Panc1 (cell line): ENCODE measurements around the gene PACSIN3. TPM values are rescaled to one million over a fixed set of nuclear protein-coding genes. Genes with fewer than 3 reads are reported as not detected.
"Not testable (repeated sequence)": the region's sequence is repeated elsewhere in the genome, so short reads cannot be mapped to it uniquely, and the experiment has no call there.

ENCODE experiments used
- ATAC-seq: fragments of 200-7000 bp; cut with Tn5 transposase; 2 replicates; pipeline ENCODE4 v1.9.1; 2020; ENCODE audit warnings: mild to moderate bottlenecking, moderate library complexity
- BruUV-seq: library from RNA; stranded (reverse); fragments of 400-500 nt; replicated peaks from 2 replicates; lab custom pipeline; 2021; lab: Mats Ljungman, UMichigan
- CTCF ChIA-PET: fragments of 300-600 bp; sonication (Branson Sonifier 250); formaldehyde crosslinking; loops from one replicate; lab custom pipeline; 2022; ENCODE audit warnings: antibody characterized with exemption; lab: Charles Lee
- POLR2A ChIA-PET: fragments of 300-600 bp; sonication (Branson Sonifier 250); formaldehyde crosslinking; loops from one replicate; lab custom pipeline; 2022; ENCODE audit warnings: antibody characterized with exemption; lab: Charles Lee
- DNase-seq: peaks from one replicate; pipeline ENCODE4 v3.0.0-alpha.2; 2010; ENCODE audit warnings: low read depth, low spot score
- H3K27ac ChIP-seq: 2 replicates; pipeline ENCODE4 v1.5.1; 2011; ENCODE audit warnings: mild to moderate bottlenecking, low read length, inconsistent platforms
- H3K27me3 ChIP-seq: fragments of 200-500 bp; sonication (Bioruptor generic); 2 replicates; pipeline ENCODE4 v1.6.0; 2014; ENCODE audit warnings: low read length, inconsistent platforms; ENCODE audit not compliant: control insufficient read depth, insufficient read depth
- H3K36me3 ChIP-seq: fragments of 200-500 bp; sonication (Bioruptor generic); 2 replicates; pipeline ENCODE4 v1.5.1; 2014; ENCODE audit warnings: inconsistent platforms, mild to moderate bottlenecking, low read length, moderate library complexity; ENCODE audit not compliant: control insufficient read depth, insufficient read depth
- H3K4me1 ChIP-seq: 2 replicates; pipeline ENCODE4 v1.5.1; 2011; ENCODE audit warnings: inconsistent platforms, mild to moderate bottlenecking, low read length, moderate library complexity; ENCODE audit not compliant: control insufficient read depth, insufficient read depth
- H3K4me3 ChIP-seq, 2 experiments: 2 replicates each; pipeline ENCODE4 v1.5.1; 2011 to 2012; ENCODE audit warnings: low read depth in 2 of 2, low read length in 2 of 2, mild to moderate bottlenecking in 2 of 2, inconsistent platforms in 1 of 2, moderate library complexity in 1 of 2
- H3K9me3 ChIP-seq: fragments of 200-500 bp; sonication (Bioruptor generic); 2 replicates; pipeline ENCODE4 v1.5.1; 2014; ENCODE audit warnings: low read depth, mild to moderate bottlenecking, inconsistent platforms, low read length, moderate library complexity; ENCODE audit not compliant: control insufficient read depth, insufficient read depth
- CTCF ChIP-seq: fragments of 450-650 bp; IDR thresholded peaks from 2 replicates; pipeline ENCODE4 v1.5.1; 2017; ENCODE audit warnings: mild to moderate bottlenecking
- POLR2AphosphoS5 ChIP-seq: IDR thresholded peaks from 2 replicates; pipeline ENCODE4 v1.6.1; 2012; ENCODE audit warnings: mild to moderate bottlenecking, low read depth, low read length, moderate library complexity
- REST ChIP-seq, 2 experiments: IDR thresholded peaks; 2 replicates each; pipeline ENCODE4 v1.6.1; 2011 to 2012; ENCODE audit warnings: low read depth in 2 of 2, control low read depth in 1 of 2, low read length in 1 of 2, mild to moderate bottlenecking in 1 of 2, moderate library complexity in 1 of 2; ENCODE audit not compliant: insufficient read depth in 1 of 2
- SIN3A ChIP-seq: IDR thresholded peaks from 2 replicates; pipeline ENCODE4 v1.6.1; 2012; ENCODE audit warnings: low read depth, mild to moderate bottlenecking, low read length, moderate library complexity, borderline replicate concordance; ENCODE audit not compliant: insufficient read depth
- TCF7L2 ChIP-seq: IDR thresholded peaks from 2 replicates; pipeline ENCODE4 v1.6.1; 2011; ENCODE audit warnings: mild to moderate bottlenecking, low read depth, low read length, inconsistent platforms
- in situ Hi-C: cut with HindIII; loops from 2 replicates; pipeline ENCODE4 v1.10.0; 2016; ENCODE audit warnings: low sequenced_read_pairs, low pct_unique_long_range_greater_than_20kb
- intact Hi-C: fragments of 100-400 bp; cut with micrococcal nuclease; formaldehyde crosslinking; loops from one replicate; pipeline ENCODE4 v1.10.0; 2022; ENCODE audit not compliant: unreplicated experiment
- total RNA-seq: library from RNA; stranded (reverse); gene quantifications from one replicate; pipeline ENCODE4 v1.2.1, GENCODE V29; 2021; ENCODE audit not compliant: unreplicated experiment

The PACSIN3 gene
- total RNA-seq, 1 experiment from 2014 or later = 45.3 TPM

GRCh38 chr11:47212938-47213337 lies 26.7 kb upstream of the PACSIN3 start:
- Histone ChIP-seq H3K9me3 (no peaks in the 10 kb centered on the region), H3K27me3 (no peaks in the 10 kb centered on the region), H3K4me1 (peaks cover 11% of the 10 kb centered on the region), H3K27ac (no peak overlapping the region), H3K36me3 (no peaks in the 10 kb centered on the region; the same call in 1 of the 2 replicates), H3K4me3 (no peak overlapping the region)
- CTCF ChIA-PET = no interaction called here
- POLR2A ChIA-PET = no interaction called here
- no peak for DNase-seq
- in situ Hi-C loops = no loop called here
- TF ChIP-seq CTCF (no peak), TCF7L2 (no peak), POLR2AphosphoS5 (no peak), REST (IDR thresholded peaks at IDR 0.05; ENCODE audit: insufficient read depth in 1 of 2, low read depth in 2 of 2, low read length in 1 of 2) (no peak), SIN3A (no peak)
- BruUV-seq = no TSS peak
- ATAC-seq = no peak
- intact Hi-C loops = no loop called here

- intact Hi-C loops = no loop called here
- Histone ChIP-seq H3K4me1 (no peaks in the 10 kb centered on the region; the same call in 1 of the 2 replicates), H3K36me3 (no peaks in the 10 kb centered on the region), H3K4me3 (no peak overlapping the region), H3K27ac (no peak overlapping the region), H3K9me3 (no peaks in the 10 kb centered on the region), H3K27me3 (no peaks in the 10 kb centered on the region)
- no peak for DNase-seq
- TF ChIP-seq REST (IDR thresholded peaks at IDR 0.05; ENCODE audit: insufficient read depth in 1 of 2, low read depth in 2 of 2, low read length in 1 of 2) (no peak), TCF7L2 (no peak), CTCF (no peak), POLR2AphosphoS5 (no peak), SIN3A (no peak)
- CTCF ChIA-PET = no interaction called here
- no peak for ATAC-seq
- BruUV-seq = no TSS peak
- POLR2A ChIA-PET = no interaction called here
- in situ Hi-C loops = no loop called here
Observed at GRCh38 chr11:47208628-47209027, 22.4 kb upstream of the PACSIN3 start.

GRCh38 chr11:47208008-47208552 lies 21.8 kb upstream of the PACSIN3 start:
- H3K4me3 ChIP-seq, BruUV-seq, ATAC-seq, in situ Hi-C loops, H3K27ac ChIP-seq, H3K36me3 ChIP-seq, POLR2A ChIA-PET, H3K9me3 ChIP-seq, intact Hi-C loops, H3K4me1 ChIP-seq, DNase-seq, H3K27me3 ChIP-seq: not testable (repeated sequence)
- CTCF ChIA-PET = interaction anchor here (0.7 to 0.9 kb wide), 2 partner anchors 31 to 147 kb away, joined by 3 to 7 read pairs; no protein-coding TSS in a partner anchor
